Left ventricle myocardium inferior (tissue), 1 donor: Measurements from ENCODE around the gene MYOCD. TPM values are rescaled to one million over a fixed set of nuclear protein-coding genes. Genes with fewer than 3 reads are reported as not detected.
A peak's percentile ranks its signal among the peaks of the same experiment; 100 is the strongest.

Experiments used
- DNase-seq: peaks from one replicate; pipeline ENCODE4 v3.0.0-alpha.2; 2020
- H3K27ac ChIP-seq: fragments of 200-600 bp; replicated peaks from 2 replicates; pipeline ENCODE4 v1.8.0; 2021
- H3K27me3 ChIP-seq: fragments of 200-600 bp; 2 replicates; pipeline ENCODE4 v1.8.0; 2021; ENCODE audit warnings: low read depth
- H3K36me3 ChIP-seq: fragments of 200-600 bp; 2 replicates; pipeline ENCODE4 v1.8.0; 2021
- H3K4me1 ChIP-seq: fragments of 200-600 bp; 2 replicates; pipeline ENCODE4 v1.8.0; 2021
- H3K4me3 ChIP-seq: fragments of 200-600 bp; 2 replicates; pipeline ENCODE4 v1.8.0; 2021; ENCODE audit warnings: mild to moderate bottlenecking, moderate library complexity
- H3K9me3 ChIP-seq: fragments of 200-600 bp; replicated peaks from 2 replicates; pipeline ENCODE4 v1.8.0; 2021
- CTCF ChIP-seq: fragments of 200-600 bp; IDR thresholded peaks from 2 replicates; pipeline ENCODE4 v1.8.0; 2021; ENCODE audit warnings: antibody characterized with exemption, mild to moderate bottlenecking, borderline replicate concordance
- intact Hi-C: fragments of 100-400 bp; cut with micrococcal nuclease; formaldehyde crosslinking; loops from one replicate; pipeline ENCODE4 v1.11.0; 2022
- long read RNA-seq: library from polyadenylated mRNA; unstranded; transcript quantifications from one replicate; pipeline ENCODE4 v2.0.0, GENCODE V29; 2021
- total RNA-seq: library from RNA; stranded (reverse); fragmentation: NEBNext Ultra II Directional; extraction: Animal tissue kit (Norgen Biotek cat#: 25700); gene quantifications from one replicate; pipeline ENCODE4 v1.2.1, GENCODE V29; 2021
- donor health status: DM: no; HTN: yes; CAD: no; lungs with severe emphysema.

The MYOCD gene
- total RNA-seq, result 57.3 TPM
- long read RNA-seq, partial matches to known transcripts, result 11 of 15 reads
- long read RNA-seq, other reads (novel, unspliced or antisense), result 4 of 15 reads

- H3K4me1 ChIP-seq, result peaks cover 30% of the 10 kb centered on the region
- no peaks in the 10 kb centered on the region for H3K9me3 ChIP-seq
- DNase-seq, result peak; percentile 46
- TF ChIP-seq CTCF, result no peak
- H3K4me3 ChIP-seq, result peak within 1 kb of the TSS; percentile 75
- intact Hi-C loops, result loop anchor here (5.0 to 10.0 kb wide), 2 partner anchors 118 to 411 kb away; no protein-coding TSS in a partner anchor
- no peaks in the 10 kb centered on the region for H3K36me3 ChIP-seq
- H3K27ac ChIP-seq, result peak within 1 kb of the TSS; percentile 80
- peaks cover 36% of the 10 kb centered on the region for H3K27me3 ChIP-seq
These were observed at the start of gene MYOCD for GRCh38 chr17:12665263-12666210. TSS of gene MYOCD (plus strand) at chr17:12665890. CDS start at chr17:12666189, 299 bp downstream.

GRCh38 chr17:12616161-12616560, 49.5 kb upstream of the MYOCD start:
- DNase-seq, result no peak
- no peak overlapping the region for H3K27ac ChIP-seq
- H3K9me3 ChIP-seq, result no peaks in the 10 kb centered on the region
- no peaks in the 10 kb centered on the region for H3K4me1 ChIP-seq
- H3K27me3 ChIP-seq, result no peaks in the 10 kb centered on the region
- TF ChIP-seq CTCF, result no peak
- no peaks in the 10 kb centered on the region for H3K36me3 ChIP-seq
- no peak overlapping the region for H3K4me3 ChIP-seq
- intact Hi-C loops, result no loop called here

- Histone ChIP-seq H3K36me3 (no peaks in the 10 kb centered on the region), H3K4me3 (no peak overlapping the region), H3K27me3 (no peaks in the 10 kb centered on the region), H3K4me1 (peaks cover 9% of the 10 kb centered on the region), H3K27ac (no peak overlapping the region), H3K9me3 (no peaks in the 10 kb centered on the region)
- no peak for TF ChIP-seq CTCF
- intact Hi-C loops, result no loop called here
- no peak for DNase-seq
These were observed 47.1 kb upstream of the MYOCD start for GRCh38 chr17:12618557-12618956.

- intact Hi-C loops, result no loop called here
- no peak overlapping the region for H3K27ac ChIP-seq
These were observed 46.1 kb upstream of the MYOCD start for GRCh38 chr17:12619459-12620199.

More at GRCh38 chr17:12619459-12620199, 46.1 kb upstream of the MYOCD start:
- Histone ChIP-seq H3K9me3 (no peaks in the 10 kb centered on the region), H3K4me3 (no peak overlapping the region), H3K27me3 (no peaks in the 10 kb centered on the region), H3K4me1 (peaks cover 13% of the 10 kb centered on the region), H3K36me3 (no peaks in the 10 kb centered on the region)
- DNase-seq, result no peak
- no peak for TF ChIP-seq CTCF
